ENCODE results near the gene RAPGEF1. TPM values are rescaled to one million over a fixed set of nuclear protein-coding genes. Genes with fewer than 3 reads are reported as not detected.

The RAPGEF1 gene
- total and polyA plus RNA-seq, 7 donors = 14.4 to 58.2 (median 45.3) TPM

GRCh38 chr9:131635892-131636291 lies 104.0 kb downstream of the RAPGEF1 start:
- H3K36me3 ChIP-seq = peaks cover 0 to 14% (median 8%) of the 10 kb centered on the region in 4 donors
- WGBS, 2 donors = 22 to 71% methylated on average over 5 of the region's 5 CpGs
- DNase-seq = no peak
- intact Hi-C loops (cut with DNase I) = no loop called here
- peak overlapping the region; percentile 54 to 76 (median 66) for H3K27ac ChIP-seq
- H3K27me3 ChIP-seq = no peaks in the 10 kb centered on the region
- H3K9me3 ChIP-seq = no peaks in the 10 kb centered on the region
- H3K4me3 ChIP-seq = no peak overlapping the region
- H3K4me1 ChIP-seq = peaks cover 0 to 24% (median 18%) of the 10 kb centered on the region in 4 donors
- TF ChIP-seq POLR2A (IDR thresholded peaks at IDR 0.05) = no peak

- Histone ChIP-seq H3K27me3 (no peaks in the 10 kb centered on the region), H3K27ac (peak overlapping the region; percentile 54 to 76 (median 66)), H3K36me3 (peaks cover 0 to 15% (median 8%) of the 10 kb centered on the region in 4 donors), H3K9me3 (no peaks in the 10 kb centered on the region), H3K4me1 (peaks cover 0 to 18% (median 12%) of the 10 kb centered on the region in 4 donors), H3K4me3 (no peak overlapping the region)
- intact Hi-C loops (cut with DNase I) = no loop called here
- 1 to 16% methylated on average over 6 of the region's 6 CpGs for WGBS, 2 donors
- DNase-seq = peak; percentile 94
- TF ChIP-seq POLR2AphosphoS5 (IDR thresholded peaks at IDR 0.05) (peak; percentile 50 to 94 (median 52)), POLR2A (IDR thresholded peaks at IDR 0.05) (peak in 1 of 2 donors; percentile 39), EP300 (IDR thresholded peaks at IDR 0.05) (peak in 1 of 4 donors; percentile 78)
- TF ChIP-seq, protein P1, sequence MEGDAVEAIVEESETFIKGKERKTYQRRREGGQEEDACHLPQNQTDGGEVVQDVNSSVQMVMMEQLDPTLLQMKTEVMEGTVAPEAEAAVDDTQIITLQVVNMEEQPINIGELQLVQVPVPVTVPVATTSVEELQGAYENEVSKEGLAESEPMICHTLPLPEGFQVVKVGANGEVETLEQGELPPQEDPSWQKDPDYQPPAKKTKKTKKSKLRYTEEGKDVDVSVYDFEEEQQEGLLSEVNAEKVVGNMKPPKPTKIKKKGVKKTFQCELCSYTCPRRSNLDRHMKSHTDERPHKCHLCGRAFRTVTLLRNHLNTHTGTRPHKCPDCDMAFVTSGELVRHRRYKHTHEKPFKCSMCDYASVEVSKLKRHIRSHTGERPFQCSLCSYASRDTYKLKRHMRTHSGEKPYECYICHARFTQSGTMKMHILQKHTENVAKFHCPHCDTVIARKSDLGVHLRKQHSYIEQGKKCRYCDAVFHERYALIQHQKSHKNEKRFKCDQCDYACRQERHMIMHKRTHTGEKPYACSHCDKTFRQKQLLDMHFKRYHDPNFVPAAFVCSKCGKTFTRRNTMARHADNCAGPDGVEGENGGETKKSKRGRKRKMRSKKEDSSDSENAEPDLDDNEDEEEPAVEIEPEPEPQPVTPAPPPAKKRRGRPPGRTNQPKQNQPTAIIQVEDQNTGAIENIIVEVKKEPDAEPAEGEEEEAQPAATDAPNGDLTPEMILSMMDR (IDR thresholded peaks at IDR 0.05) = peak in 1 of 4 experiments; percentile 7
These were observed 104.6 kb downstream of the RAPGEF1 start for GRCh38 chr9:131635285-131635684.

DNA sequence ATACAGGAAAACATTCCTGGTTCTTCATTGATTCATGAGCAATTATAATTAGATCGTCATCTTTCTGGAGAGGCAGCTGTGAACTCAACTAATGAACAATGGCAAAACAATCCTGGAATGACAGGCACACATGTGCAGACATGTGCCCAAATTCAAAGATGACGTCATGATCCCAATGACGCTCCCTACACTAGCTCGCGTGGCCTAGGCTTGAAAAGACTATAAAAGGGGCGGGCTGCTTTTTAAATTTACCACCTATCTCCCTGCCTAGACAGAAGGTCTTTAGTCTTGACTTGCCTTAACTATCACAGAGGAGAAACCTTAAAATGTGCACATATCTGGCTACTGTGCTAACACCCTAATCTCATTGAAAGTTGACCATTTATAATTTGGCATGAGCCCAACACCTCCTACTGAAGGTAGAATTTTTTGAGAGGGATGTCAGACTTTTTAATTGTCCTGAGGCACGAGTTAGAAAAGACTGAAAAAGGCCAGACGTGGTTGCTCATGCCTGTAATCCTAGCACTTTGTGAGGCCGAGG lies 106.3 kb downstream of the RAPGEF1 start:
- Histone ChIP-seq H3K4me1 (peaks cover 0 to 13% (median 12%) of the 10 kb centered on the region in 4 donors), H3K27me3 (no peaks in the 10 kb centered on the region), H3K4me3 (no peak overlapping the region), H3K9me3 (no peaks in the 10 kb centered on the region), H3K36me3 (peaks cover 0 to 25% (median 6%) of the 10 kb centered on the region in 4 donors), H3K27ac (peak overlapping the region in 1 of 4 donors; percentile 17)
- intact Hi-C loops (cut with DNase I) = no loop called here
- TF ChIP-seq, protein P1 (IDR thresholded peaks at IDR 0.05) = no peak
- no peak for TF ChIP-seq EP300 (IDR thresholded peaks at IDR 0.05)
- no peak for TF ChIP-seq POLR2AphosphoS5 (IDR thresholded peaks at IDR 0.05)
- no peak for TF ChIP-seq POLR2A (IDR thresholded peaks at IDR 0.05)
- no peak for DNase-seq
- 91 to 93% methylated on average over 9 of the region's 9 CpGs for WGBS, 2 donors

DNA sequence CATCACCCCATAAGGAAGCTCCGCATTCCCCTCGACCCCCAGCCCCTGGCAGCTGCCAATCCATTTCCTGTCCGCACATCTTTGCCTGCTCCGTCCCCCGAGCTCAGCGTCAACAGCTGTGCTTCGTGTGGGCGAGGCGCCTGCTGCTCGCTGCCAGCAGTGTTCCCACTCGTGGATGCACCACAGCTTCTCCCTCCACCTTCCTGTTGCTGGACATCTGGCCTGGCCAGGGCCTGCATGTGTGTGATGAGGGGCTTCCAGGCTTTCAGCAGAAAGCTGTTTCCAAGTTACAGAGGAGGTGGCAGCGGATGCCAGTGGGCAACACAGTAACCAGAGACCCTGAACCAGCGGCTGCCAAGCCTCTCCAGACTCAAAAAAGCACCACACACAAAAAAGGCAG lies 108.6 kb downstream of the RAPGEF1 start:
- H3K27ac ChIP-seq = no peak overlapping the region

DNA sequence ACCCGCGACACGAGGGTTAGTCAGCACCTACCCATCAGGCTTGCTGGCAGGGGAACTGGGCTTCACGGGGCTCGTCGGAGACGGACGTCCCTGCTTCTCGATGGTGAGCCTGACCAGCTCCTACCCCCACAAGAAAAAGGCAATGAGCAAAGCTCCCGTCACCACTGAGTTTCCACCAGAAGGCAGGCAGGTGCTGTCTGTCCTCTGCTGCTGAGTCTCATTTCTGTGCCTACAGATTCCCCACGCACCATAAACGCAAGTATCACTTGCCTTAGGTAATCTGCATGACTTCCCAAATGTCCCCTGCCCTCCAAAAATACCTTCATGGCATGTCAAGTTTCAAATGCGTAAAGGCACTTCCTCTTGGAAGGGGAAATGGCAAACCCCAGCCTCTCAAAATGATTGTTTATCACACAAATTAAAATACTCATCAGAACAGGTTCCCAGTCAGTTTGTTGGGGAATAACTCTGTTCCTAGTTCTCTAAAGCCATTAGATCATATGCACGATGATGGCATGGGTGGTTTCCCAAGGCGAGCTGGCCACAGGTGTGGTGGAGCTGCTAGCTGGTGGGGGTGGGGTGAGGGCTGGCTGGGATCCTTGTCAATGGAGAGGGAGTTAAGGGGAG lies 109.6 kb downstream of the RAPGEF1 start:
- intact Hi-C loops (cut with DNase I) = no loop called here
- DNase-seq = no peak
- H3K4me3 ChIP-seq = no peak overlapping the region
- 77 to 82% methylated on average over 15 of the region's 15 CpGs for WGBS, 2 donors
- H3K36me3 ChIP-seq = peaks cover 5 to 21% (median 6%) of the 10 kb centered on the region in 4 donors
- TF ChIP-seq EP300 (IDR thresholded peaks at IDR 0.05) (peak in 3 of 4 donors; percentile 4 to 77 (median 66)), POLR2A (IDR thresholded peaks at IDR 0.05) (no peak), POLR2AphosphoS5 (IDR thresholded peaks at IDR 0.05) (peak in 1 of 4 donors; percentile 23)
- TF ChIP-seq, protein P1 (IDR thresholded peaks at IDR 0.05) = no peak
- no peaks in the 10 kb centered on the region for H3K27me3 ChIP-seq
- H3K9me3 ChIP-seq = no peaks in the 10 kb centered on the region
- peaks cover 0 to 8% (median 7%) of the 10 kb centered on the region in 4 donors for H3K4me1 ChIP-seq
- H3K27ac ChIP-seq = no peak overlapping the region

More for the DNA sequence above, 108.6 kb downstream of the RAPGEF1 start:
- Histone ChIP-seq H3K36me3 (peaks cover 0 to 11% (median 3%) of the 10 kb centered on the region in 4 donors), H3K4me3 (no peak overlapping the region), H3K4me1 (peaks cover 0 to 13% (median 12%) of the 10 kb centered on the region in 4 donors), H3K9me3 (no peaks in the 10 kb centered on the region), H3K27me3 (no peaks in the 10 kb centered on the region)
- WGBS, 2 donors = 83% methylated on average over 13 of the region's 13 CpGs
- DNase-seq = no peak
- intact Hi-C loops (cut with DNase I) = no loop called here
- TF ChIP-seq, protein P1 (IDR thresholded peaks at IDR 0.05) = no peak
- TF ChIP-seq POLR2A (IDR thresholded peaks at IDR 0.05) = no peak
- no peak for TF ChIP-seq POLR2AphosphoS5 (IDR thresholded peaks at IDR 0.05)
- no peak for TF ChIP-seq EP300 (IDR thresholded peaks at IDR 0.05)

Measured in sigmoid colon (tissue), 7 donors.